K562 (cell line): ENCODE measurements around the gene SGO1. TPM values are rescaled to one million over a fixed set of nuclear protein-coding genes. Genes with fewer than 3 reads are reported as not detected.

ENCODE experiments used
- BDP1 ChIP-seq: IDR thresholded peaks from 3 replicates; pipeline ENCODE4 v1.6.1; 2011; ENCODE audit not compliant: insufficient read length, insufficient read depth
- NCOA2 ChIP-seq, 2 experiments: fragments of 450-650 bp; IDR thresholded peaks; 2 replicates each; pipeline ENCODE4 v1.6.1; 2018; ENCODE audit warnings: mild to moderate bottlenecking in 2 of 2, moderate library complexity in 1 of 2; ENCODE audit not compliant: partially characterized antibody in 2 of 2
- TRIM28 ChIP-seq: fragments of 450-650 bp; IDR thresholded peaks from 2 replicates; pipeline ENCODE4 v1.6.1; 2017
- ZBTB40 ChIP-seq, 2 experiments: fragments of 450-650 bp in 1 of 2; sonication (generic) in 1 of 2; formaldehyde crosslinking in 1 of 2; IDR thresholded peaks; 2 replicates each; pipeline versions ENCODE4 v1.7.1 to v1.9.0; 2016 to 2022; ENCODE audit warnings: inconsistent platforms in 1 of 2, mild to moderate bottlenecking in 1 of 2, missing genetic modification reagents in 1 of 2
- ZNF282 ChIP-seq: sonication (generic); formaldehyde crosslinking; IDR thresholded peaks from 2 replicates; pipeline ENCODE4 v1.8.1; 2023; ENCODE audit warnings: missing genetic modification reagents
- polyA plus RNA-seq, 8 experiments: library from polyadenylated mRNA; depleted of rRNA in 4 of 8; stranded (reverse) in 5 of 8; unstranded in 3 of 8; fragments of >200 nt; fragmentation: Nextera tagmentation in 2 of 8; fragmentation: Illumina TruSeq in 1 of 8; extraction: Ambion mirVana in 2 of 8; extraction: Trizol in 1 of 8; gene quantifications; 2 replicates each; pipeline versions ENCODE4 v1.2.1 to v1.2.3, GENCODE V29; 2011 to 2014; ENCODE audit warnings: inconsistent platforms in 1 of 8, missing spikeins in 1 of 8
- total RNA-seq, 7 experiments: library from RNA; depleted of rRNA in 6 of 7; stranded (reverse); fragments of >200 nt in 6 of 7; fragmentation: Illumina TruSeq in 2 of 7; extraction: Trizol in 2 of 7; gene quantifications; 2 replicates each; pipeline versions ENCODE4 v1.2.1 to v1.2.3, GENCODE V29; 2011 to 2021; ENCODE audit warnings: low replicate concordance in 1 of 7

The SGO1 gene
- total and polyA plus RNA-seq, 9 of the 15 experiments (the other 6 are each of a cell fraction or from before 2014, with no cell fraction given): 13.7 to 57.3 (median 28.2) TPM

- TF ChIP-seq ZBTB40 (IDR thresholded peaks at IDR 0.05): peak; percentile 93
- TF ChIP-seq ZBTB40 (CRISPR knock-in tag; IDR thresholded peaks at IDR 0.05): peak; percentile 89
- no peak for TF ChIP-seq BDP1
- TF ChIP-seq TRIM28: no peak
- no peak for TF ChIP-seq NCOA2 (IDR thresholded peaks at IDR 0.05; ENCODE audit: partially characterized antibody in 2 of 2)
- no peak for TF ChIP-seq ZNF282 (CRISPR knock-in tag)
These were observed 60.7 kb downstream of the SGO1 start (continued) for GRCh38 chr3:20125289-20125688.
